ENCODE data around the gene ST3GAL3. TPM values are rescaled to one million over a fixed set of nuclear protein-coding genes. Genes with fewer than 3 reads are reported as not detected.

The ST3GAL3 gene
- total and polyA plus RNA-seq, 7 donors: 7.2 to 31.4 (median 21.3) TPM

- H3K4me1 ChIP-seq: no peaks in the 10 kb centered on the region
- TF ChIP-seq EP300 (IDR thresholded peaks at IDR 0.05) (no peak), POLR2AphosphoS5 (IDR thresholded peaks at IDR 0.05) (no peak), CTCF (IDR thresholded peaks at IDR 0.05) (no peak), POLR2A (IDR thresholded peaks at IDR 0.05) (no peak)
- no peaks in the 10 kb centered on the region for H3K27me3 ChIP-seq
- DNase-seq: no peak
- 92 to 98% methylated on average over 3 of the region's 3 CpGs for whole genome bisulfite sequencing, 2 donors
- intact Hi-C loops (cut with DNase I): no loop called here
- H3K36me3 ChIP-seq: no peaks in the 10 kb centered on the region
- H3K27ac ChIP-seq: no peak overlapping the region
- H3K4me3 ChIP-seq: no peak overlapping the region
- no peaks in the 10 kb centered on the region for H3K9me3 ChIP-seq
Measured at GRCh38 chr1:43800771-43801170, 93.4 kb downstream of the ST3GAL3 start.

DNA sequence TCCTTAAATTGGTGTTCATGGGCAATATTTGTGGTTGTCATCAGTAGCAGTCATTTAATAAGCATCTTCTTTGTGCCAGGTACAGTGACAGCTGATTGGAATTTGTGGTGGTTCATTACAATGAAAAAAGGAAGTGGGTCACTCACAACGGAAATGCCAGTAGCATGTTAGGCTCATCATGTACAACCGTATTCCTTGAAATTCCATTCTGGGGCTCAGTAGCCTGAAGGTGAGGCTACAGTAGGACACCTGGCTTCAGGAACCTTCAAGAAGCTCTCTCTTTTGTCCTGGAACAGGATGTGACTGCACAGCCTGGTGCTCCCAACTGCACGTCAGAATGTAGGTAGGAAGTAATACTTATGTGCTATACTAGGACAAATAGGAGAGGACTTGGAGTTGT lies 93.9 kb downstream of the ST3GAL3 start:
- no peaks in the 10 kb centered on the region for H3K36me3 ChIP-seq
- H3K4me3 ChIP-seq: no peak overlapping the region
- WGBS, 2 donors: 76 to 90% methylated on average over 3 of the region's 3 CpGs
- H3K27me3 ChIP-seq: no peaks in the 10 kb centered on the region
- intact Hi-C loops (cut with DNase I): no loop called here
- no peaks in the 10 kb centered on the region for H3K4me1 ChIP-seq
- no peak for TF ChIP-seq CTCF (IDR thresholded peaks at IDR 0.05)
- TF ChIP-seq EP300 (IDR thresholded peaks at IDR 0.05): no peak
- TF ChIP-seq POLR2A (IDR thresholded peaks at IDR 0.05): no peak
- TF ChIP-seq POLR2AphosphoS5 (IDR thresholded peaks at IDR 0.05): no peak
- H3K27ac ChIP-seq: no peak overlapping the region
- H3K9me3 ChIP-seq: no peaks in the 10 kb centered on the region
- DNase-seq: no peak

GRCh38 chr1:43802356-43802980 lies 95.1 kb downstream of the ST3GAL3 start:
- intact Hi-C loops (cut with DNase I): no loop called here
- no peak overlapping the region for H3K27ac ChIP-seq
- H3K36me3 ChIP-seq: no peaks in the 10 kb centered on the region
- WGBS, 2 donors: 26 to 81% methylated on average over 4 of the region's 4 CpGs
- TF ChIP-seq POLR2A (IDR thresholded peaks at IDR 0.05) (no peak), POLR2AphosphoS5 (IDR thresholded peaks at IDR 0.05) (no peak), CTCF (IDR thresholded peaks at IDR 0.05) (no peak), EP300 (IDR thresholded peaks at IDR 0.05) (no peak)
- no peak for DNase-seq
- no peaks in the 10 kb centered on the region for H3K9me3 ChIP-seq
- no peaks in the 10 kb centered on the region for H3K27me3 ChIP-seq
- H3K4me3 ChIP-seq: no peak overlapping the region
- no peaks in the 10 kb centered on the region for H3K4me1 ChIP-seq

DNA sequence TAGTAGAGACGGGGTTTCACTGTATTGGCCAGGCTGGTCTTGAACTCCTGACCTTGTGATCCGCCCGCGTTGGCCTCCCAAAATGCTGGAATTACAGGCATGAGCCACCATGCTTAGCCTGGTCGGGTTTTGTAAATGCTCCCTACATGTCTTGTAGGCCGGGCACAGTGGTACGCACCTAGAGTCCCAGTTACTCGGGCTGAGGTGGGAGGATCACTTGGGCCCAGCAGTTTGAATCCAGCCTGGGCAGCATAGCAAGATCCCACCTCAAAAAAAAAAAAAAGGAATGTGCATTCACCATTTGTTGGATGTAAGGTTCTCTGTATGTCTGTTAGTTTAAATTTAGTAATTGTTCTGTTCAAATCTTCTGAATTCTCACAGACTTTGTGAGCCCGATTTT lies 95.8 kb downstream of the ST3GAL3 start:
- Histone ChIP-seq H3K4me3 (no peak overlapping the region), H3K27me3 (no peaks in the 10 kb centered on the region), H3K9me3 (no peaks in the 10 kb centered on the region), H3K27ac (no peak overlapping the region), H3K36me3 (no peaks in the 10 kb centered on the region), H3K4me1 (no peaks in the 10 kb centered on the region)
- intact Hi-C loops (cut with DNase I): no loop called here
- 92 to 97% methylated on average over 9 of the region's 9 CpGs for WGBS, 2 donors
- TF ChIP-seq CTCF (IDR thresholded peaks at IDR 0.05) (no peak), POLR2AphosphoS5 (IDR thresholded peaks at IDR 0.05) (no peak), EP300 (IDR thresholded peaks at IDR 0.05) (no peak), POLR2A (IDR thresholded peaks at IDR 0.05) (no peak)
- DNase-seq: no peak

DNA sequence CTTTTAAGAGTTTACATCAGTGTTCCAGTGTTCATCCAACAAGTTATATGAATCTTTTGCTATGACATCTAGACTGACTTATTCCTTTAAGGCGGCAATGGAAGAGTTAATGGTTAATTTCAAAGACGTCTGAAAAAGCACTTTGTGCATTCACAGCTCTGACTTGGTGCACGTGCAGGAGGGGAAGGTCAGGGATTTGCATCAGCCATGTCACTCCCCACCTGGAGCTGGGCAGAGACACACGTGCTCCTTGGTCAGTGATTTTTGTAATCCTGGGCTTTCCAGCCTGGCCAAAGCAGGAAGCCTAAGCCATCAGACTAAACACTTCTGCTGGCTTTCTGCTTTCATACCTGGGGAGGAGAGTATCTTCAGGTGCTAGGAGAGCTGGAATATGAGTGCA lies 96.3 kb downstream of the ST3GAL3 start:
- intact Hi-C loops (cut with DNase I): no loop called here
- no peak overlapping the region for H3K27ac ChIP-seq
- 53 to 71% methylated on average over 4 of the region's 4 CpGs for WGBS, 2 donors
- TF ChIP-seq EP300 (IDR thresholded peaks at IDR 0.05) (no peak), POLR2A (IDR thresholded peaks at IDR 0.05) (no peak), CTCF (IDR thresholded peaks at IDR 0.05) (no peak), POLR2AphosphoS5 (IDR thresholded peaks at IDR 0.05) (no peak)
- no peak overlapping the region for H3K4me3 ChIP-seq
- no peaks in the 10 kb centered on the region for H3K36me3 ChIP-seq
- no peaks in the 10 kb centered on the region for H3K9me3 ChIP-seq
- no peaks in the 10 kb centered on the region for H3K27me3 ChIP-seq
- DNase-seq: no peak
- H3K4me1 ChIP-seq: no peaks in the 10 kb centered on the region
